ENCODE results near the gene OR2D3.
"Not testable (repeated sequence)": the region's sequence is repeated elsewhere in the genome, so short reads cannot be mapped to it uniquely, and the experiment has no call there.

Gene OR2D3, protein sequence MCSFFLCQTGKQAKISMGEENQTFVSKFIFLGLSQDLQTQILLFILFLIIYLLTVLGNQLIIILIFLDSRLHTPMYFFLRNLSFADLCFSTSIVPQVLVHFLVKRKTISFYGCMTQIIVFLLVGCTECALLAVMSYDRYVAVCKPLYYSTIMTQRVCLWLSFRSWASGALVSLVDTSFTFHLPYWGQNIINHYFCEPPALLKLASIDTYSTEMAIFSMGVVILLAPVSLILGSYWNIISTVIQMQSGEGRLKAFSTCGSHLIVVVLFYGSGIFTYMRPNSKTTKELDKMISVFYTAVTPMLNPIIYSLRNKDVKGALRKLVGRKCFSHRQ

DNA sequence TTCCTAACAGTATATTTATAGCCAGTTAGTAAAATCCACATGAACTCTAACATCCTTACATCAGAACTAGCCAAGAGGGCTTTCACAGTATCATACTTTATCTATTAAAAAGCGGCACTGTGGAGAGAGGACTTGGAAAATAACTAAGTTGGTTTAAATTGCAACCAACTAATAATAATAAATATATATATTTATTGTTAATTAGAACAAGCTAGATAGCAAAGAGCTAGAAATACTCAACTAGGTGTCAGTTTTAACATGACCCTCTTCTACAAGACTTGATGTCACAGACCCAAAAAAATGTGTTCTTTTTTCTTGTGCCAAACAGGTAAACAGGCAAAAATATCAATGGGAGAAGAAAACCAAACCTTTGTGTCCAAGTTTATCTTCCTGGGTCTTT, at the start of gene OR2D3:
OR2D3 (plus strand) TSS at position 301 of the 400 bp plus-strand sequence; CDS start at position 301, 0 bp downstream.
- in situ Hi-C loops (cut with HindIII; ENCODE audit: low sequenced_read_pairs): no loop called here
- TF ChIP-seq, protein P1, sequence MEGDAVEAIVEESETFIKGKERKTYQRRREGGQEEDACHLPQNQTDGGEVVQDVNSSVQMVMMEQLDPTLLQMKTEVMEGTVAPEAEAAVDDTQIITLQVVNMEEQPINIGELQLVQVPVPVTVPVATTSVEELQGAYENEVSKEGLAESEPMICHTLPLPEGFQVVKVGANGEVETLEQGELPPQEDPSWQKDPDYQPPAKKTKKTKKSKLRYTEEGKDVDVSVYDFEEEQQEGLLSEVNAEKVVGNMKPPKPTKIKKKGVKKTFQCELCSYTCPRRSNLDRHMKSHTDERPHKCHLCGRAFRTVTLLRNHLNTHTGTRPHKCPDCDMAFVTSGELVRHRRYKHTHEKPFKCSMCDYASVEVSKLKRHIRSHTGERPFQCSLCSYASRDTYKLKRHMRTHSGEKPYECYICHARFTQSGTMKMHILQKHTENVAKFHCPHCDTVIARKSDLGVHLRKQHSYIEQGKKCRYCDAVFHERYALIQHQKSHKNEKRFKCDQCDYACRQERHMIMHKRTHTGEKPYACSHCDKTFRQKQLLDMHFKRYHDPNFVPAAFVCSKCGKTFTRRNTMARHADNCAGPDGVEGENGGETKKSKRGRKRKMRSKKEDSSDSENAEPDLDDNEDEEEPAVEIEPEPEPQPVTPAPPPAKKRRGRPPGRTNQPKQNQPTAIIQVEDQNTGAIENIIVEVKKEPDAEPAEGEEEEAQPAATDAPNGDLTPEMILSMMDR (IDR thresholded peaks at IDR 0.05; ENCODE audit: low read depth, low read length): no peak

DNA sequence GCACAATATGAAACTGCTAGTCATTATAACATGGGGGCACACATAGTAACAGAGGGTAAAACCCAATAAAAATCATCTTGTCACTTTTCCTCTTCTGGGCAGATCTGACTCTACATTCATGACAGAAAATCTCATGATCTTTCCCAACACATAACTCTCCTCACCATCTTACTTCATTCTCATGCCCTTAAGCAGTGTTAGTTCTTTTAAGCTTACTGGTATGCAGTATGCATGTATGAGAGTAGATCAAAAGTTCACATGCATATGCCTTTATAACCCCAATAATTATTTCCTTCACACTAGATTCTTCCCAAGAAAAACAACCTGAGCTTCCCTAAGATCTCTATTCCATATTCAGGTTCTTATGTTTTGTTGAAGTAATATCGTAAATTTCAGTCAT, 49.5 kb upstream of the OR2D3 start:
- no peak overlapping the region for H3K4me3 ChIP-seq (ENCODE audit: low read depth, low read length)
- DNase-seq (ENCODE audit: low read depth, low spot score): no peak
- TF ChIP-seq, protein P1 (IDR thresholded peaks at IDR 0.05; ENCODE audit: low read depth, low read length): no peak
- in situ Hi-C loops (cut with HindIII; ENCODE audit: low sequenced_read_pairs): no loop called here

More for the DNA sequence above, at the start of gene OR2D3:
- H3K4me3 ChIP-seq (ENCODE audit: low read depth, low read length): no peak within 1 kb of the TSS
- no peak for DNase-seq (ENCODE audit: low read depth, low spot score)

DNA sequence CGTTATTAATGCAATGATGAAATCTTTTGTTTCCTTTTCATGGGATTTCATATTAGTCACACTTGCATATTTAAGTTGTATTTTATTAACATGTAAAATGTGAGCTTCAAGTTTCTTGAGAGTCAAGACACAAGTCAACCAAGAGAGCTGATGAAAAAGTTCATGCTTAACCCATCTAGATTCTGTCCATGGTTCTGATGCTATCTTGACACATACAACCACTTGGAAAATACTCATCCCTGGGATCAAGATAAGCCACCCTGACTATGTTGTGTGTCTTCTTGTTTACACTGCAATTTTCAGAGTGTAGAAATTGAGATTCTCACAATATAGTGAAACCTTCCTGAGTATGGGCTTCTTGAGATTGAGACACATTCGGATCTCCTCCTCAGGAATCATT, 45.0 kb upstream of the OR2D3 start:
- DNase-seq (ENCODE audit: low read depth, low spot score): no peak
- H3K4me3 ChIP-seq (ENCODE audit: low read depth, low read length): no peak overlapping the region
- in situ Hi-C loops (cut with HindIII; ENCODE audit: low sequenced_read_pairs): no loop called here
- TF ChIP-seq, protein P1 (IDR thresholded peaks at IDR 0.05; ENCODE audit: low read depth, low read length): no peak

DNA sequence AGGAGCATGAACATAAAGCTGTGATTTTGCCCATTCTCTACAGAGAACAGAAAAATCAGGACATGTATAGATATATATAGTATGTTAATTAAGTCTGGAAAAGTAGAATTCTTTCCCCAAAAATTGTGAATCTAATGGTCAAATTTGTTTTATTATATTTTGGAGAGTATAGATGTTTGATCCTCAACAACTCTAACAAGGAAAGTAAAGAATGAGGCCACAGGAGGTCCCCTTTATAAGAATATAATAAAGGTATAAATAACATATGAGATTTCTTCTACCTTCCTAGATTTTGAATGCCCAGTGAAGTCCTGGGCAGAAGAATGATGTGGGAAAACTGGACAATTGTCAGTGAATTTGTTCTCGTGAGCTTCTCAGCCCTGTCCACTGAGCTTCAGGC, 44.5 kb upstream of the OR2D3 start, which contains the start of gene OR10A4:
OR10A4 (plus strand) TSS at position 301 of the 400 bp plus-strand sequence; CDS start at position 324, 23 bp downstream.
- H3K4me3 ChIP-seq (ENCODE audit: low read depth, low read length): no peak within 1 kb of the TSS
- in situ Hi-C loops (cut with HindIII; ENCODE audit: low sequenced_read_pairs): no loop called here
- TF ChIP-seq, protein P1 (IDR thresholded peaks at IDR 0.05; ENCODE audit: low read depth, low read length): no peak
- no peak for DNase-seq (ENCODE audit: low read depth, low spot score)

DNA sequence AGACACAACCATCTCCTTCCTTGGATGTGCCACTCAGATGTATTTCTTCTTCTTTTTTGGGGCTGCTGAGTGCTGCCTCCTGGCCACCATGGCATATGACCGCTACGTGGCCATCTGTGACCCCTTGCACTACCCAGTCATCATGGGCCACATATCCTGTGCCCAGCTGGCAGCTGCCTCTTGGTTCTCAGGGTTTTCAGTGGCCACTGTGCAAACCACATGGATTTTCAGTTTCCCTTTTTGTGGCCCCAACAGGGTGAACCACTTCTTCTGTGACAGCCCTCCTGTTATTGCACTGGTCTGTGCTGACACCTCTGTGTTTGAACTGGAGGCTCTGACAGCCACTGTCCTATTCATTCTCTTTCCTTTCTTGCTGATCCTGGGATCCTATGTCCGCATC, 43.9 kb upstream of the OR2D3 start:
- DNase-seq (ENCODE audit: low read depth, low spot score): no peak
- in situ Hi-C loops (cut with HindIII; ENCODE audit: low sequenced_read_pairs): no loop called here
- TF ChIP-seq, protein P1 (IDR thresholded peaks at IDR 0.05; ENCODE audit: low read depth, low read length): no peak
- no peak overlapping the region for H3K4me3 ChIP-seq (ENCODE audit: low read depth, low read length)

DNA sequence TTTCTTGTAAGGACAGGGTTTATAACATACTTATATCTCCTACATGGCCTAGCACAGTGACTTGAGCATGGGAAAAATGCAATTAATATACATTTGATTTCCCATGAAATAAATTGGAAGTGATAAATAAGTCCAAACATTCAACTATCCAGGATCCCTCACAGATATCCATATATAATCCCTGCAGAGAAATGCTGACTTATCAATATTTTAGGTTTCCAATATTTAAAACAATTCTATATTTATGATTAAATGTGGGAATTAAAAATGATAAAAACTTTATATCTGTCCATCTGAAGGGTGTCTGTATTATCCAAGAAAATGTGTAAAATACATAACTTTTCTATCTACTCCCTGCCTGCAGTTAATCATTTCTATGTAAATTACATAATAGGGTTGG, 38.1 kb upstream of the OR2D3 start:
- DNase-seq (ENCODE audit: low read depth, low spot score): no peak
- no peak overlapping the region for H3K4me3 ChIP-seq (ENCODE audit: low read depth, low read length)
- in situ Hi-C loops (cut with HindIII; ENCODE audit: low sequenced_read_pairs): no loop called here
- TF ChIP-seq, protein P1 (IDR thresholded peaks at IDR 0.05; ENCODE audit: low read depth, low read length): no peak

DNA sequence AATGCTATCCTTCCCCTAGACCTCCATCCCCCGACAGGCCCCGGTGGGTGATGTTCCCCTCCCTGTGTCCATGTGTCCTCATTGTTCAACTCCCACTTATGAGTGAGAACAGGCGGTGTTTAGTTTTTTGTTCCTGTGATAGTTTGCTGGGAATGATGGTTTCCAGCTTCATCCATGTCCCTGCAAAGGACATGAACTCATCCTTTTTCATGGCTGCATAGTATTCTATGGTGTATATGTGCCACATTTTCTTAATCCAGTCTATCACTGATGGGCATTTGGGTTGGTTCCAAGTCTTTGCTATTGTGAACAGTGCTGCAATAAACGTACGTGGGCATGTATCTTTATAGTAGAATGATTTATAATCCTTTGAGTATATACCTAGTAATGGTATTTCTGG, 33.1 kb upstream of the OR2D3 start:
- H3K4me3 ChIP-seq (ENCODE audit: low read depth, low read length); in situ Hi-C loops (cut with HindIII; ENCODE audit: low sequenced_read_pairs); DNase-seq (ENCODE audit: low read depth, low spot score): not testable (repeated sequence)

Measured in astrocyte of the spinal cord (primary cell).